K562 (cell line): ENCODE results near the gene TAOK2. TPM values are rescaled to one million over a fixed set of nuclear protein-coding genes. Genes with fewer than 3 reads are reported as not detected.
A peak's percentile ranks its signal among the peaks of the same experiment; 100 is the strongest.

Source experiments
- ATAC-seq: fragments of 200-7000 bp; cut with Tn5 transposase; 3 replicates; pipeline ENCODE4 v1.9.1; 2020; ENCODE audit warnings: moderate library complexity
- BruUV-seq: library from RNA; stranded (reverse); fragments of 400-500 nt; replicated peaks from 2 replicates; lab custom pipeline; 2021; lab: Mats Ljungman, UMichigan
- CTCF ChIA-PET: fragments of 300-600 bp; formaldehyde crosslinking; extraction: SDS; loops from one replicate; lab custom pipeline; 2021; ENCODE audit warnings: low intra/inter-chr PET ratio; lab: Yijun Ruan, JAX
- POLR2A ChIA-PET: fragments of 300-600, 350-650 bp; sonication (Branson Sonifier 250); formaldehyde crosslinking; extraction: SDS; loops from one replicate; lab custom pipeline; 2021; ENCODE audit warnings: antibody characterized with exemption, inconsistent platforms; lab: Yijun Ruan, JAX
- DNase-seq, 4 experiments: peaks; one replicate each; pipeline versions ENCODE4 v3.0.0 to v3.0.0-alpha.2; 2011 to 2018; ENCODE audit warnings: low spot score in 3 of 4, mixed read lengths in 3 of 4; ENCODE audit errors: extremely low read depth in 1 of 4
- FAIRE-seq: peaks from 2 replicates; lab custom pipeline; 2011; peaks lifted over from hg19 to GRCh38; lab: Jason Lieb, UNC
- H2AFZ ChIP-seq: 2 replicates; pipeline ENCODE4 v1.6.0; 2011; ENCODE audit warnings: low read depth, low read length, control low read depth, inconsistent platforms
- H3K27ac ChIP-seq: fragments of 200-600 bp; 3 replicates; pipeline ENCODE4 v1.8.0; 2011; ENCODE audit warnings: low read depth, mild to moderate bottlenecking, control low read depth, inconsistent platforms, low read length, moderate library complexity, mixed read lengths; ENCODE audit errors: extremely low read depth
- H3K27me3 ChIP-seq, 2 experiments: fragments of 300-600 bp in 1 of 2; 2 replicates in 1 of 2; 3 replicates in 1 of 2; pipeline versions ENCODE4 v1.6.0 to v1.8.0; 2011; ENCODE audit warnings: inconsistent platforms in 2 of 2, low read length in 2 of 2, mild to moderate bottlenecking in 1 of 2, mixed read lengths in 1 of 2, moderate library complexity in 1 of 2; ENCODE audit not compliant: control insufficient read depth in 2 of 2, insufficient read depth in 2 of 2
- H3K36me3 ChIP-seq: fragments of 300-600 bp; 3 replicates; pipeline ENCODE4 v1.8.0; 2011; ENCODE audit warnings: mild to moderate bottlenecking, low read length, inconsistent platforms; ENCODE audit not compliant: control insufficient read depth, insufficient read depth
- H3K4me1 ChIP-seq, 2 experiments: fragments of 200-600 bp in 1 of 2; replicated peaks in 1 of 2; 2 replicates in 1 of 2; 3 replicates in 1 of 2; pipeline versions ENCODE4 v1.5.1 to v1.8.0; 2011; ENCODE audit warnings: inconsistent platforms in 2 of 2, low read length in 2 of 2, mild to moderate bottlenecking in 1 of 2, mixed read lengths in 1 of 2, moderate library complexity in 1 of 2; ENCODE audit not compliant: control insufficient read depth in 2 of 2, insufficient read depth in 2 of 2
- H3K4me2 ChIP-seq: 2 replicates; pipeline ENCODE4 v1.6.1; 2011; ENCODE audit warnings: low read length, control low read depth, inconsistent platforms, mixed read lengths; ENCODE audit not compliant: insufficient read depth
- H3K4me3 ChIP-seq: fragments of 200-600 bp; sonication (generic), shearing (Covaris generic); 2 replicates; pipeline ENCODE4 v1.5.1; 2016; ENCODE audit warnings: control low read depth, inconsistent platforms
- H3K79me2 ChIP-seq: fragments of 200-600 bp; 3 replicates; pipeline ENCODE4 v1.8.0; 2011; ENCODE audit warnings: low read length, inconsistent platforms; ENCODE audit not compliant: control insufficient read depth, insufficient read depth
- H3K9ac ChIP-seq, 2 experiments: 2 replicates each; pipeline versions ENCODE4 v1.6.0 to v1.6.1; 2011; ENCODE audit warnings: low read depth in 2 of 2, low read length in 2 of 2, control low read depth in 1 of 2, inconsistent platforms in 1 of 2, mild to moderate bottlenecking in 1 of 2, mixed read lengths in 1 of 2; ENCODE audit not compliant: insufficient read depth in 1 of 2
- H3K9me1 ChIP-seq: one replicate; pipeline ENCODE4 v1.6.0; 2011; ENCODE audit warnings: inconsistent platforms, mild to moderate bottlenecking, low read length, moderate library complexity; ENCODE audit not compliant: control insufficient read depth, insufficient read depth
- H3K9me3 ChIP-seq: replicated peaks from 2 replicates; pipeline ENCODE4 v1.5.1; 2011; ENCODE audit warnings: low read depth, low read length, inconsistent platforms; ENCODE audit not compliant: control insufficient read depth, insufficient read depth
- H4K20me1 ChIP-seq: replicated peaks from 2 replicates; pipeline ENCODE4 v1.6.1; 2011; ENCODE audit warnings: low read length, inconsistent platforms, mixed read lengths; ENCODE audit not compliant: control insufficient read depth, insufficient read depth
- ADNP ChIP-seq: fragments of 200-800 bp; sonication (Bioruptor generic); IDR thresholded peaks from 2 replicates; pipeline ENCODE4 v1.6.1; 2016; ENCODE audit warnings: missing genetic modification characterization, missing compliant biosample characterization
- BCOR ChIP-seq: fragments of 450-650 bp; IDR thresholded peaks from 2 replicates; pipeline ENCODE4 v1.6.1; 2016
- BRCA1 ChIP-seq, 2 experiments: fragments of 450-650 bp in 1 of 2; sonication (generic) in 1 of 2; formaldehyde crosslinking in 1 of 2; IDR thresholded peaks; 2 replicates each; pipeline versions ENCODE4 v1.5.0 to v1.6.1; 2017 to 2020; ENCODE audit warnings: mild to moderate bottlenecking in 1 of 2, missing genetic modification reagents in 1 of 2
- CBX1 ChIP-seq: sonication (generic); IDR thresholded peaks from 2 replicates; pipeline ENCODE4 v1.6.1; 2016; ENCODE audit warnings: antibody characterized with exemption, low read depth, mild to moderate bottlenecking
- CEBPB ChIP-seq: fragments of 450-650 bp; IDR thresholded peaks from 2 replicates; pipeline ENCODE4 v1.6.1; 2016; ENCODE audit warnings: missing genetic modification characterization, missing compliant biosample characterization
- ELF1 ChIP-seq: fragments of 200-800 bp; sonication (Bioruptor generic); IDR thresholded peaks from 2 replicates; pipeline ENCODE4 v1.6.1; 2016; ENCODE audit warnings: missing genetic modification characterization, missing compliant biosample characterization
- ESRRA ChIP-seq: fragments of 450-650 bp; IDR thresholded peaks from 2 replicates; pipeline ENCODE4 v1.6.1; 2014; ENCODE audit warnings: low read depth, mild to moderate bottlenecking, moderate library complexity, borderline replicate concordance
- FOXK1 ChIP-seq: sonication (generic); formaldehyde crosslinking; IDR thresholded peaks from 2 replicates; pipeline ENCODE4 v1.8.0; 2022; ENCODE audit warnings: missing genetic modification reagents, mild to moderate bottlenecking, borderline replicate concordance
- HDAC2 ChIP-seq: fragments of 450-650 bp; IDR thresholded peaks from 2 replicates; pipeline ENCODE4 v1.6.1; 2016; ENCODE audit warnings: mild to moderate bottlenecking
- KDM1A ChIP-seq, 2 experiments: fragments of 450-650 bp; IDR thresholded peaks; 2 replicates each; pipeline ENCODE4 v1.6.1; 2016; ENCODE audit warnings: mild to moderate bottlenecking in 2 of 2
- MIER1 ChIP-seq: fragments of 450-650 bp; IDR thresholded peaks from 2 replicates; pipeline ENCODE4 v1.6.1; 2016; ENCODE audit warnings: antibody characterized with exemption, mild to moderate bottlenecking, low read depth
- NCOR1 ChIP-seq: fragments of 450-650 bp; IDR thresholded peaks from 2 replicates; pipeline ENCODE4 v1.6.1; 2016; ENCODE audit warnings: mild to moderate bottlenecking, moderate library complexity
- PTBP1 ChIP-seq: fragments of 200-400 bp; formaldehyde crosslinking; IDR thresholded peaks from 2 replicates; pipeline ENCODE4 v1.6.1; 2017; ENCODE audit warnings: low read depth, low read length
- RBM25 ChIP-seq: fragments of 200-400 bp; formaldehyde crosslinking; IDR thresholded peaks from 2 replicates; pipeline ENCODE4 v1.6.1; 2018; ENCODE audit warnings: low read length, low read depth, moderate library complexity; ENCODE audit not compliant: severe bottlenecking
- RCOR1 ChIP-seq, 2 experiments: IDR thresholded peaks; 2 replicates each; pipeline ENCODE4 v1.6.1; 2012; ENCODE audit warnings: low read depth in 2 of 2, low read length in 2 of 2, borderline replicate concordance in 1 of 2, improper control_type of control experiment in 1 of 2
- SIN3B ChIP-seq: fragments of 450-650 bp; IDR thresholded peaks from 2 replicates; pipeline ENCODE4 v1.6.1; 2017; ENCODE audit warnings: low read depth, mild to moderate bottlenecking, moderate library complexity
- SMARCA5 ChIP-seq: fragments of 450-650 bp; IDR thresholded peaks from 2 replicates; pipeline ENCODE4 v1.6.1; 2016
- SMC3 ChIP-seq: conservative IDR thresholded peaks from 2 replicates; pipeline ENCODE4 v1.6.1; 2011; ENCODE audit warnings: low read depth, low read length, improper control_type of control experiment; ENCODE audit not compliant: insufficient read depth
- ZEB2 ChIP-seq: fragments of 450-650 bp; IDR thresholded peaks from 2 replicates; pipeline ENCODE4 v1.6.1; 2016
- ZNF75A ChIP-seq: fragments of 450-650 bp; formaldehyde crosslinking; IDR thresholded peaks from 2 replicates; pipeline ENCODE4 v1.4.0; 2020; ENCODE audit warnings: mild to moderate bottlenecking
- WGBS: fragments of 100-300 bp; shearing (Covaris generic); methylation state at CpG from one replicate; pipeline ENCODE4 v1.1.6; 2016; ENCODE audit warnings: low coverage, mixed read lengths; ENCODE audit not compliant: insufficient coverage; ENCODE audit errors: missing lambda C conversion rate; 5-methylcytosine and 5-hydroxymethylcytosine counted together
- in situ Hi-C: fragments of 300-500 bp; cut with MboI; formaldehyde crosslinking; loops from 4 replicates; pipeline ENCODE4 v1.15.0; 2018; ENCODE audit warnings: inconsistent platforms, mixed read lengths
- intact Hi-C: fragments of 100-400 bp; cut with micrococcal nuclease; formaldehyde crosslinking; loops from 2 replicates; pipeline ENCODE4 v1.14.2; 2022
- polyA plus RNA-seq, 8 experiments: library from polyadenylated mRNA; depleted of rRNA in 4 of 8; stranded (reverse) in 5 of 8; unstranded in 3 of 8; fragments of >200 nt; fragmentation: Nextera tagmentation in 2 of 8; fragmentation: Illumina TruSeq in 1 of 8; extraction: Ambion mirVana in 2 of 8; extraction: Trizol in 1 of 8; gene quantifications; 2 replicates each; pipeline versions ENCODE4 v1.2.1 to v1.2.3, GENCODE V29; 2011 to 2014; ENCODE audit warnings: inconsistent platforms in 1 of 8, missing spikeins in 1 of 8
- total RNA-seq, 7 experiments: library from RNA; depleted of rRNA in 6 of 7; stranded (reverse); fragments of >200 nt in 6 of 7; fragmentation: Illumina TruSeq in 2 of 7; extraction: Trizol in 2 of 7; gene quantifications; 2 replicates each; pipeline versions ENCODE4 v1.2.1 to v1.2.3, GENCODE V29; 2011 to 2021; ENCODE audit warnings: low replicate concordance in 1 of 7
- TF ChIP-seq, protein P1 (sequence below): fragments of 450-650 bp; formaldehyde crosslinking; IDR thresholded peaks from 2 replicates; pipeline ENCODE4 v1.4.0; 2022; ENCODE audit warnings: missing genetic modification characterization

TAOK2 gene
- total and polyA plus RNA-seq, 9 of the 15 experiments (the other 6 are each of a cell fraction or from before 2014, with no cell fraction given): 0.10 to 41.8 (median 13.7) TPM

DNA sequence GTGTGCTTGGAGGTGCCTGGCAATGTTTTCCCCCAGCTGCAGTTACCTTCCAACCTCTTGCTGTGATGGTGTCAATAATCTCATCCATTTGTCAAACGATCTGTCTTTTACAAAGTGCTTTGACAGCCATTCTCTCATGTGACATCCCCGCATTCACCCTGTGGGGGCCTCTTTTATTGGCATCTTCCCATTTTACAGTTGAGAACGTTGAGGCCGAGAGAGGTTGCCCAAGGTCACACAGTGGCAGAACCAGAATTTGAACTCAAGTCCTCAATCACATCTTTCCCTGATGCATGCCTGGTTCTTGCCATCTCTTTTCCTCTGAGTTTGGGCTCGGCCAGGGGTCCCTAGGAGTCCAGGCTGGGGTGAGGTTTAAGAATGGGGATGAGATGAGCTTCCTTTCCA lies 1.5 kb downstream of the TAOK2 start:
- BruUV-seq: no TSS peak
- H3K4me2 ChIP-seq: peak overlapping the region; percentile 87
- H3K9me1 ChIP-seq: peaks cover 3% of the 10 kb centered on the region
- POLR2A ChIA-PET: interaction anchor here (0.6 to 3.2 kb wide), 7 partner anchors 11 to 649 kb away, joined by 3 to 22 read pairs (median 14); partner anchors contain the start of genes ASPHD1 and TMEM219
- no peak for FAIRE-seq
- DNase-seq: no peak
- peaks cover 50% of the 10 kb centered on the region for H3K36me3 ChIP-seq
- no peak overlapping the region; the same call in 2 of the 3 replicates for H3K27ac ChIP-seq
- intact Hi-C loops: no loop called here
- in situ Hi-C loops: no loop called here
- TF ChIP-seq, protein P1, sequence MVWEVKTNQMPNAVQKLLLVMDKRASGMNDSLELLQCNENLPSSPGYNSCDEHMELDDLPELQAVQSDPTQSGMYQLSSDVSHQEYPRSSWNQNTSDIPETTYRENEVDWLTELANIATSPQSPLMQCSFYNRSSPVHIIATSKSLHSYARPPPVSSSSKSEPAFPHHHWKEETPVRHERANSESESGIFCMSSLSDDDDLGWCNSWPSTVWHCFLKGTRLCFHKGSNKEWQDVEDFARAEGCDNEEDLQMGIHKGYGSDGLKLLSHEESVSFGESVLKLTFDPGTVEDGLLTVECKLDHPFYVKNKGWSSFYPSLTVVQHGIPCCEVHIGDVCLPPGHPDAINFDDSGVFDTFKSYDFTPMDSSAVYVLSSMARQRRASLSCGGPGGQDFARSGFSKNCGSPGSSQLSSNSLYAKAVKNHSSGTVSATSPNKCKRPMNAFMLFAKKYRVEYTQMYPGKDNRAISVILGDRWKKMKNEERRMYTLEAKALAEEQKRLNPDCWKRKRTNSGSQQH (CRISPR knock-in tag): no peak
- TF ChIP-seq ZEB2: no peak
- no peak for TF ChIP-seq BRCA1 (IDR thresholded peaks at IDR 0.05)
- no peak for TF ChIP-seq BRCA1 (CRISPR knock-in tag; IDR thresholded peaks at IDR 0.05)
- TF ChIP-seq PTBP1: peak; percentile 85; the same call in 1 of the 2 replicates
- peak; percentile 68; the same call in 1 of the 2 replicates for TF ChIP-seq HDAC2
- 0 out of 2 replicates have a peak, but pooled peaks have one; percentile 11 for TF ChIP-seq SIN3B
- peak in 1 of 2 experiments; percentile 74; a peak in 2 of 4 replicates for TF ChIP-seq RCOR1 (IDR thresholded peaks at IDR 0.05; ENCODE audit: borderline replicate concordance in 1 of 2, low read depth in 2 of 2, low read length in 2 of 2)
- TF ChIP-seq SMARCA5: peak; percentile 90
- peak; percentile 98 for TF ChIP-seq RBM25
- TF ChIP-seq ESRRA: peak; percentile 100
- peak; percentile 22; the same call in 1 of the 2 replicates for TF ChIP-seq MIER1
- TF ChIP-seq ZNF75A (CRISPR knock-in tag): no peak
- TF ChIP-seq CEBPB (tag): no peak
- peak; percentile 91 for TF ChIP-seq BCOR
- TF ChIP-seq NCOR1: no peak
- TF ChIP-seq KDM1A (IDR thresholded peaks at IDR 0.05): peak; percentile 73 to 88
- TF ChIP-seq ADNP (tag): peak; percentile 84
- TF ChIP-seq ELF1 (tag): no peak
- TF ChIP-seq CBX1: 0 out of 2 replicates have a peak, but pooled peaks have one; percentile 53
- 0 out of 2 replicates have a peak, but pooled peaks have one; percentile 2 for TF ChIP-seq FOXK1
- TF ChIP-seq SMC3: no peak
- peaks cover 36% of the 10 kb centered on the region for H3K79me2 ChIP-seq
- peak overlapping the region; percentile 82 to 88 for H3K9ac ChIP-seq
- H4K20me1 ChIP-seq: peaks cover 23% of the 10 kb centered on the region
- H3K4me1 ChIP-seq: peaks cover 26 to 30% of the 10 kb centered on the region in 2 experiments; a peak in 4 of 5 replicates
- H3K27me3 ChIP-seq: no peaks in the 10 kb centered on the region
- ATAC-seq: no peak
- 35% methylated on average over 5 of the region's 5 CpGs for whole genome bisulfite sequencing
- peak overlapping the region; percentile 71; the same call in 1 of the 2 replicates for H3K4me3 ChIP-seq
- no peaks in the 10 kb centered on the region; the same call in 1 of the 2 replicates for H3K9me3 ChIP-seq
- CTCF ChIA-PET: no interaction called here
- H2AFZ ChIP-seq: no peak overlapping the region
